Measurements from ENCODE around the gene CLDN14. TPM values are rescaled to one million over a fixed set of nuclear protein-coding genes. Genes with fewer than 3 reads are reported as not detected.

CLDN14 gene
- total RNA-seq, 1 experiment from 2014 or later = not detected

DNA sequence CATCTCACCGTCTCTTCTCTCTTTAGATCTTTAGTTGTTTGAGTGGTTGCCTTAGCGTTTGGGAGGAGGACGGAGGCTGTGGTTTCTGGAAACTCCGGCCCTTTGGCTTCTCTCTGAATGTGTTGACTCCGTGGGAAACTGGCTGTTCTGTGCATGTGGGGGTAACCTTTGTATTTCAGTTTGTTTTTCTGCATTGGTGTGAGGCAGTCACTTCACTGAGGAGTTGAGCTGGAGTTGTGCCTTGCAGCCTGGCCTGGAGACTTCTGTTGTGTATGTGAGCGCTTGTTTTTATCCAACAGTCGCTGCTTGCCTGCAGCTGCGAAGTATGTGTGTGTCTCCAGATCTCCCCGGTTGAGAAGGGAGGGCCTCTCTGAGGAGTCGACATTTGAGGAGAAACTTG lies 33.6 kb downstream of the CLDN14 start:
- Mint-ChIP-seq H3K4me3 (no peak overlapping the region), H3K36me3 (ENCODE audit: insufficient read depth in 1 of 3, low read depth in 3 of 3) (no peaks in the 10 kb centered on the region; a peak in 1 of 7 replicates), H3K27me3 (ENCODE audit: low read depth) (no peaks in the 10 kb centered on the region), H3K4me1 (peaks cover 4 to 5% of the 10 kb centered on the region in 2 experiments; a peak in 3 of 4 replicates), H3K27ac (no peak overlapping the region; a peak in 1 of 7 replicates), H3K9me3 (no peaks in the 10 kb centered on the region)
- no peak overlapping the region for H3K4ac ChIP-seq (ENCODE audit: low read depth, low read length)
- no peak overlapping the region for H3K23ac ChIP-seq (ENCODE audit: insufficient read length, low read depth, low read length)
- no peaks in the 10 kb centered on the region for H3K4me1 ChIP-seq (ENCODE audit: insufficient read depth, low read length)
- TF ChIP-seq, protein P1, sequence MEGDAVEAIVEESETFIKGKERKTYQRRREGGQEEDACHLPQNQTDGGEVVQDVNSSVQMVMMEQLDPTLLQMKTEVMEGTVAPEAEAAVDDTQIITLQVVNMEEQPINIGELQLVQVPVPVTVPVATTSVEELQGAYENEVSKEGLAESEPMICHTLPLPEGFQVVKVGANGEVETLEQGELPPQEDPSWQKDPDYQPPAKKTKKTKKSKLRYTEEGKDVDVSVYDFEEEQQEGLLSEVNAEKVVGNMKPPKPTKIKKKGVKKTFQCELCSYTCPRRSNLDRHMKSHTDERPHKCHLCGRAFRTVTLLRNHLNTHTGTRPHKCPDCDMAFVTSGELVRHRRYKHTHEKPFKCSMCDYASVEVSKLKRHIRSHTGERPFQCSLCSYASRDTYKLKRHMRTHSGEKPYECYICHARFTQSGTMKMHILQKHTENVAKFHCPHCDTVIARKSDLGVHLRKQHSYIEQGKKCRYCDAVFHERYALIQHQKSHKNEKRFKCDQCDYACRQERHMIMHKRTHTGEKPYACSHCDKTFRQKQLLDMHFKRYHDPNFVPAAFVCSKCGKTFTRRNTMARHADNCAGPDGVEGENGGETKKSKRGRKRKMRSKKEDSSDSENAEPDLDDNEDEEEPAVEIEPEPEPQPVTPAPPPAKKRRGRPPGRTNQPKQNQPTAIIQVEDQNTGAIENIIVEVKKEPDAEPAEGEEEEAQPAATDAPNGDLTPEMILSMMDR (conservative IDR thresholded peaks at IDR 0.05) = no peak
- WGBS (ENCODE audit: extremely low coverage, insufficient read length, low lambda C conversion rate) = no CpG with 5 or more reads among the region's 10 CpGs
- H4K5ac ChIP-seq (ENCODE audit: insufficient read length, low read depth, low read length) = no peak overlapping the region
- no peak overlapping the region for H3K4me2 ChIP-seq (ENCODE audit: insufficient read depth, insufficient read length, low read length)
- H2AFZ ChIP-seq (ENCODE audit: low read length) = no peak overlapping the region
- DNase-seq = no peak
- H2AK5ac ChIP-seq (ENCODE audit: insufficient read length, low read length) = no peak overlapping the region
- no peak overlapping the region for H3T11ph ChIP-seq (ENCODE audit: low read length)
- no peak overlapping the region for H2BK20ac ChIP-seq (ENCODE audit: low read depth, low read length, poor library complexity, severe bottlenecking)
- H4K91ac ChIP-seq (ENCODE audit: insufficient read length, low read depth, low read length) = no peak overlapping the region
- no peak overlapping the region for H3K9ac ChIP-seq (ENCODE audit: extremely low read depth, insufficient read length, low read length)
- no peak overlapping the region for H3K14ac ChIP-seq (ENCODE audit: insufficient read depth, low read length)
- H3K9me3 ChIP-seq (ENCODE audit: control insufficient read depth, low read depth, low read length) = no peaks in the 10 kb centered on the region
- no peak overlapping the region for H4K8ac ChIP-seq (replicated peaks; ENCODE audit: insufficient read length, low read depth, low read length)
- no peaks in the 10 kb centered on the region for H3K79me1 ChIP-seq (ENCODE audit: insufficient read depth, low read depth, low read length, poor library complexity, severe bottlenecking)
- H2BK12ac ChIP-seq (ENCODE audit: insufficient read length, low read depth, low read length) = no peak overlapping the region
- no peak overlapping the region for H2BK5ac ChIP-seq (ENCODE audit: insufficient read length, low read length)
- 0 out of 2 replicates have a peak, but pooled peaks cover 2% of the 10 kb centered on the region for H3K27me3 ChIP-seq (ENCODE audit: insufficient read depth, low read length)
- H3K56ac ChIP-seq (ENCODE audit: insufficient read length, low read depth, low read length) = no peak overlapping the region
- H4K20me1 ChIP-seq (ENCODE audit: control insufficient read depth, insufficient read depth, insufficient read length) = no peaks in the 10 kb centered on the region
- H3K79me2 ChIP-seq (ENCODE audit: insufficient read depth, low read length) = no peaks in the 10 kb centered on the region
- H3K23me2 ChIP-seq (ENCODE audit: insufficient read length, low read depth, low read length, poor library complexity, severe bottlenecking) = no peaks in the 10 kb centered on the region
- H3K18ac ChIP-seq (ENCODE audit: insufficient read length, low read depth, low read length) = no peak overlapping the region
- no peak overlapping the region for H3K27ac ChIP-seq (ENCODE audit: insufficient read length, low read depth, low read length)
- H2BK15ac ChIP-seq (ENCODE audit: low read depth, low read length) = no peak overlapping the region
- no peak overlapping the region for H2BK120ac ChIP-seq (ENCODE audit: low read depth, low read length, poor library complexity, severe bottlenecking)

Measured in H9 (cell line).